GM23248 (cell line): ENCODE data around the gene ACTR1A. TPM values are rescaled to one million over a fixed set of nuclear protein-coding genes. Genes with fewer than 3 reads are reported as not detected.

Experiments used
- DNase-seq: peaks from one replicate; pipeline ENCODE4 v3.0.0-alpha.2; 2015
- H2AFZ ChIP-seq: fragments of 200-600 bp; sonication (generic); 2 replicates; pipeline ENCODE4 v1.6.1; 2016; ENCODE audit warnings: antibody characterized with exemption
- H3F3A ChIP-seq: fragments of 200-600 bp; sonication (generic); 2 replicates; pipeline ENCODE4 v1.6.1; 2016; ENCODE audit warnings: mild to moderate bottlenecking, antibody characterized with exemption, mixed run types; ENCODE audit not compliant: insufficient read depth
- H3K27ac ChIP-seq: fragments of 200-600 bp; sonication (generic); 2 replicates; pipeline ENCODE4 v1.5.1; 2016; ENCODE audit warnings: mild to moderate bottlenecking
- H3K27me3 ChIP-seq: fragments of 200-600 bp; sonication (generic); replicated peaks from 2 replicates; pipeline ENCODE4 v1.6.1; 2016; ENCODE audit warnings: mild to moderate bottlenecking; ENCODE audit not compliant: insufficient read depth
- H3K36me3 ChIP-seq: fragments of 200-600 bp; sonication (generic); 2 replicates; pipeline ENCODE4 v1.6.1; 2016; ENCODE audit warnings: low read depth, mild to moderate bottlenecking
- H3K4me1 ChIP-seq: fragments of 200-600 bp; sonication (generic); 2 replicates; pipeline ENCODE4 v1.6.1; 2016; ENCODE audit warnings: mild to moderate bottlenecking; ENCODE audit not compliant: insufficient read depth
- H3K4me2 ChIP-seq: fragments of 200-600 bp; sonication (generic); one replicate; pipeline ENCODE4 v1.6.1; 2016; ENCODE audit warnings: mild to moderate bottlenecking; ENCODE audit not compliant: unreplicated experiment
- H3K4me3 ChIP-seq: fragments of 200-600 bp; sonication (generic); 2 replicates; pipeline ENCODE4 v1.5.1; 2016; ENCODE audit warnings: mild to moderate bottlenecking
- H3K79me2 ChIP-seq: fragments of 200-600 bp; sonication (generic); 2 replicates; pipeline ENCODE4 v1.6.1; 2016; ENCODE audit warnings: mild to moderate bottlenecking; ENCODE audit not compliant: insufficient read depth
- H3K9ac ChIP-seq: fragments of 200-600 bp; sonication (generic); 2 replicates; pipeline ENCODE4 v1.6.1; 2016; ENCODE audit warnings: mild to moderate bottlenecking
- H3K9me2 ChIP-seq: fragments of 200-600 bp; sonication (generic); 2 replicates; pipeline ENCODE4 v1.6.1; 2016; ENCODE audit warnings: mixed run types, mild to moderate bottlenecking, moderate library complexity; ENCODE audit not compliant: insufficient read depth
- H3K9me3 ChIP-seq: fragments of 200-600 bp; sonication (generic); one replicate; pipeline ENCODE4 v1.6.1; 2017; ENCODE audit warnings: low read depth
- H4K20me1 ChIP-seq: fragments of 200-600 bp; sonication (generic); 2 replicates; pipeline ENCODE4 v1.6.0; 2016; ENCODE audit not compliant: insufficient read depth
- EZH2 ChIP-seq: fragments of 200-600 bp; sonication (generic); IDR thresholded peaks from 2 replicates; pipeline ENCODE4 v1.6.1; 2018; ENCODE audit warnings: antibody characterized with exemption, mild to moderate bottlenecking; ENCODE audit not compliant: insufficient read depth, poor library complexity, severe bottlenecking
- EZH2phosphoT487 ChIP-seq: fragments of 200-600 bp; sonication (generic); IDR thresholded peaks from 2 replicates; pipeline ENCODE4 v1.6.1; 2018; ENCODE audit warnings: antibody characterized with exemption, moderate library complexity, mild to moderate bottlenecking, low read depth; ENCODE audit not compliant: insufficient read depth
- WGBS, 2 experiments: methylation state at CpG; one replicate each; pipeline ENCODE4 v1.1.6; 2015 to 2017; ENCODE audit warnings: low lambda C conversion rate in 2 of 2, low coverage in 1 of 2; ENCODE audit errors: missing lambda C conversion rate in 2 of 2; 5-methylcytosine and 5-hydroxymethylcytosine counted together
- in situ Hi-C: fragments of 300-500 bp; cut with MboI; formaldehyde crosslinking; loops from 2 replicates; pipeline ENCODE4 v1.15.0; 2020
- polyA plus RNA-seq: library from polyadenylated mRNA; unstranded; fragments of >200 nt; fragmentation: Nextera tagmentation; extraction: Ambion mirVana; gene quantifications from 2 replicates; pipeline ENCODE4 v1.2.1, GENCODE V29; 2016
- total RNA-seq: library from RNA; depleted of rRNA; stranded (reverse); fragments of >200 nt; shearing (Covaris generic); gene quantifications from 2 replicates; pipeline ENCODE4 v1.2.3, GENCODE V29; 2014

The ACTR1A gene
- total and polyA plus RNA-seq, 2 experiments from 2014 or later = 127 to 134 TPM

DNA sequence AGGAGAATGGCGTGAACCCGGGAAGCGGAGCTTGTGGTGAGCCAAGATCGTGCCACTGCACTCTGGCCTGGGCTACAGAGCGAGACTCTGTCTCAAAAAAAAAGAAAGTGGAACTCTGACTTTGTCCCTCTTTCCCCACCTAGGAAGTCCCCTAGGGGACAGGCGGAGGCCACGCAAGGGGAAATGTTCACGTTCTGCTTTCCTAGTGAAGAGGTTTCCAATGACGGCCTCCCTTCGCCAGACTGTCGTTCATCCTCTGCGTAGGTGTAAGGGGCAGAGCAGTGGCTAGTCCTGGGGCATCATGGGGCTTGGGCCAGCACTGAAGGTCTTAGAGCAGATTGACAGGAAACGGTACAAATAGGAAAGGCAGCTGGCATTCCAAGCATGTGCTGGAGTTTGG, 31.8 kb upstream of the ACTR1A start:
- in situ Hi-C loops = no loop called here
- Histone ChIP-seq H3K4me1 (no peaks in the 10 kb centered on the region), H3K9ac (no peak overlapping the region), H3K4me2 (no peak overlapping the region), H3K9me3 (no peaks in the 10 kb centered on the region), H3K9me2 (no peaks in the 10 kb centered on the region), H3K36me3 (no peaks in the 10 kb centered on the region), H3K4me3 (no peak overlapping the region), H3K79me2 (peaks cover 60% of the 10 kb centered on the region), H3K27ac (no peak overlapping the region), H3K27me3 (no peaks in the 10 kb centered on the region), H4K20me1 (no peaks in the 10 kb centered on the region), H3F3A (no peaks in the 10 kb centered on the region), H2AFZ (no peak overlapping the region)
- WGBS, 2 experiments = 89% methylated on average over 11 to 13 of the region's 13 CpGs
- DNase-seq = no peak
- TF ChIP-seq EZH2 (no peak), EZH2phosphoT487 (no peak)

DNA sequence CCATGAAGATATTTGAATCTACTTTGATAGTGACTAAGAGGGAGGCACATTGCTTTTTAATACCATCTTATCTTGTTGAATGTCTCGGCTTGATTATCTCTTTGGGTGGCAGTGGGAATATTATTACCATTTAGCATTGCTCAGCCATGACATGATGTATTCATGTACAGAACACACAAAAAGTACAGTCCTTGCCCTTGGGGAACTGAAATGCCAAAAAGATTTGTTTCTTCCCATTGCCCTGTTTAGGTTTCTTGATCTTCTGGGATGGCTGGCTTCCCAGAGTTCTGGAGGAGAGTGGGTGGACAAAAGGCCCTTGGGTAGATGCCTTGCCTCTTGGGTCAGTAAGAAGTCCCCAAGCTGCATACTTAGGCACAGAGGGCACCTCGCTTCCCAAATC, 25.0 kb upstream of the ACTR1A start:
- no peak overlapping the region for H2AFZ ChIP-seq
- H3K9me3 ChIP-seq = no peaks in the 10 kb centered on the region
- no peak overlapping the region for H3K27ac ChIP-seq
- H3F3A ChIP-seq = peaks cover 23% of the 10 kb centered on the region
- H3K36me3 ChIP-seq = no peaks in the 10 kb centered on the region
- no peak overlapping the region for H3K4me3 ChIP-seq
- H3K4me1 ChIP-seq = peaks cover 20% of the 10 kb centered on the region
- TF ChIP-seq EZH2phosphoT487 (no peak), EZH2 (no peak)
- in situ Hi-C loops = no loop called here
- peaks cover 52% of the 10 kb centered on the region for H3K79me2 ChIP-seq
- DNase-seq = no peak
- H3K4me2 ChIP-seq = no peak overlapping the region
- H3K9me2 ChIP-seq = no peaks in the 10 kb centered on the region
- no peaks in the 10 kb centered on the region for H3K27me3 ChIP-seq
- no peak overlapping the region for H3K9ac ChIP-seq
- WGBS, 2 experiments = 93% methylated on average over 2 of the region's 2 CpGs
- no peaks in the 10 kb centered on the region for H4K20me1 ChIP-seq

DNA sequence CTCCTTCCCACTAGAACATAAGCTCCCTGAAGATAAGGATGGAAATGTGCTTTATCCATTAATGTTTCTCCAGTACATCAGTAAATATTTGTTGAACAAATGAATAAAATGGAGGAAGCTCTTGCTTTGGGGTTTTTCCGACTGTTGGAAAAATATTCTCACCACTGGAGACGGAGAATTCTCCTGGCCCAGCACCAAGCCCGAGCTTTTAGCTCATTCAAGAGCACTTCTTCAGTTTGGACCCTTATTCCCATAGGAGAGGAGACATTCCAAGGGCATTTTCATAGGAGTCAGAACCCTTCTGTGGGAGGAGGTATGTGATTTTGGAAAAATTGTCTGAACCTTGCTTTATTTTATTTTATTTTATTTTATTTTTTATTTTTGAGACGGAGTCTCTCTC, 22.2 kb upstream of the ACTR1A start:
- Histone ChIP-seq H3K27me3 (no peaks in the 10 kb centered on the region), H3F3A (peaks cover 30% of the 10 kb centered on the region), H3K9me2 (no peaks in the 10 kb centered on the region), H3K9ac (no peak overlapping the region), H3K4me3 (no peak overlapping the region), H3K4me1 (peaks cover 20% of the 10 kb centered on the region), H3K4me2 (no peak overlapping the region), H3K36me3 (no peaks in the 10 kb centered on the region), H3K79me2 (peaks cover 65% of the 10 kb centered on the region), H3K27ac (no peak overlapping the region), H2AFZ (no peak overlapping the region), H3K9me3 (no peaks in the 10 kb centered on the region), H4K20me1 (no peaks in the 10 kb centered on the region; the same call in 1 of the 2 replicates)
- TF ChIP-seq EZH2phosphoT487 (no peak), EZH2 (no peak)
- DNase-seq = no peak
- in situ Hi-C loops = no loop called here
- WGBS, 2 experiments = 92% methylated on average over 4 of the region's 4 CpGs

DNA sequence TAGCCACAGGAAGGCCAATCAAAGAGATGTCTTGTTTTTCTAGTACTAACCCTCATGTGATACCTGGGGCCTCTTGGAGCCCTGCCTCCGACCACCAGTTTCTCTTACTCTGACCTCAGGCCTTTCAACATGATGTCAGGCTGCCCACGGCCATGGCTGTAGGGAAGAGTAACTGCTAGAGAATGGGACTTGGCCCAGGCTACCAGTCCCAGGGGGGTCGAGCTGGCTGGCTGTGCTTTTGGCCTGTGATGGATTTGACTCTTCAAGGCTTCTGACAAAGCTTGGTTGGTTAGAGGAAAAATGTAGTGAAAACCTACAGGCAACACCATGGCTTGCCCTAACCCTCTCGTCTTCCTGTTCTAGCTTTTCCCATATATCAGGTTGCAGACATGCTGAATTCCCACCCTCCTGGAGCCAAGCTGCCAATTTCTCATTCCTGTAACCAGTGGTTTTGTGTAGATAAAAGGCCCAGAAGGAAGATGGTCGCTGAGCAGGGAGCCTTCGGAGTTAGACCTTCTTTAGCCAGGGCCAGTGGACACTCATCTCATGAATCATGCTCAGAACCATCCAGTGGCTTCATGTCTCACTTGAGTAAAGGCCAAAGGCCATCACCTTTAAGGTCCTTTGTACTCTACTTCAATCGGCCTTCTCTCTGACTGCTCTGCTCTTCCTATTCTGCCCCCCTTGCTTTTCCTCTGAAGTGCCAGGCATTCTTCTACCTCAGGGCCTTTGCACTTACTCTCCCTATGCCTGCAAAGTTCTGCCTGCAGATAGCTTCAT, 20.9 kb upstream of the ACTR1A start:
- H3K36me3 ChIP-seq = no peaks in the 10 kb centered on the region
- H3K4me1 ChIP-seq = peaks cover 20% of the 10 kb centered on the region
- WGBS, 2 experiments = 44 to 47% methylated on average over 7 of the region's 7 CpGs
- H4K20me1 ChIP-seq = no peaks in the 10 kb centered on the region; the same call in 1 of the 2 replicates
- peak; percentile 76 for DNase-seq
- 0 out of 2 replicates have a peak overlapping the region, but pooled peaks have one; percentile 5 for H3K9ac ChIP-seq
- H3K9me3 ChIP-seq = no peaks in the 10 kb centered on the region
- no peaks in the 10 kb centered on the region for H3K9me2 ChIP-seq
- peaks cover 64% of the 10 kb centered on the region for H3K79me2 ChIP-seq
- no peak overlapping the region for H3K4me3 ChIP-seq
- in situ Hi-C loops = no loop called here
- no peak for TF ChIP-seq EZH2phosphoT487
- no peak for TF ChIP-seq EZH2
- H3F3A ChIP-seq = peaks cover 30% of the 10 kb centered on the region
- H2AFZ ChIP-seq = no peak overlapping the region
- H3K27ac ChIP-seq = peak overlapping the region; percentile 61
- peak overlapping the region; percentile 2 for H3K4me2 ChIP-seq
- H3K27me3 ChIP-seq = no peaks in the 10 kb centered on the region
